K562 (cell line): Measurements from ENCODE around the gene RUNDC3A. TPM values are rescaled to one million over a fixed set of nuclear protein-coding genes. Genes with fewer than 3 reads are reported as not detected.

Experiments
- BCL6 ChIP-seq: fragments of 250-450 bp; sonication (Bioruptor Pico); IDR thresholded peaks from 2 replicates; pipeline ENCODE4 v1.4.0; 2020
- BHLHE40 ChIP-seq: IDR thresholded peaks from 2 replicates; pipeline ENCODE4 v1.6.1; 2011; ENCODE audit warnings: low read length, improper control_type of control experiment
- CBX1 ChIP-seq: sonication (generic); IDR thresholded peaks from 2 replicates; pipeline ENCODE4 v1.6.1; 2016; ENCODE audit warnings: antibody characterized with exemption, low read depth, mild to moderate bottlenecking
- EHMT2 ChIP-seq: fragments of 450-650 bp; IDR thresholded peaks from 2 replicates; pipeline ENCODE4 v1.6.1; 2018; ENCODE audit warnings: antibody characterized with exemption
- EP400 ChIP-seq: fragments of 450-650 bp; IDR thresholded peaks from 2 replicates; pipeline ENCODE4 v1.6.1; 2017; ENCODE audit warnings: antibody characterized with exemption, mild to moderate bottlenecking, moderate library complexity
- FOXO4 ChIP-seq: fragments of 450-650 bp; formaldehyde crosslinking; IDR thresholded peaks from 2 replicates; pipeline ENCODE4 v1.4.0; 2020; ENCODE audit warnings: mild to moderate bottlenecking, moderate library complexity
- GTF2A2 ChIP-seq: IDR thresholded peaks from 2 replicates; pipeline ENCODE4 v1.6.1; 2016; ENCODE audit warnings: mild to moderate bottlenecking, missing genetic modification characterization, missing compliant biosample characterization
- HBP1 ChIP-seq: fragments of 450-650 bp; formaldehyde crosslinking; IDR thresholded peaks from 2 replicates; pipeline ENCODE4 v1.4.0; 2022; ENCODE audit warnings: missing genetic modification characterization
- HCFC1 ChIP-seq: IDR thresholded peaks from 2 replicates; pipeline ENCODE4 v1.6.1; 2012; ENCODE audit warnings: low read depth, low read length, improper control_type of control experiment
- IRF2 ChIP-seq: sonication (generic); formaldehyde crosslinking; IDR thresholded peaks from 2 replicates; pipeline ENCODE4 v1.8.1; 2022; ENCODE audit warnings: mild to moderate bottlenecking, missing genetic modification reagents
- KLF10 ChIP-seq: fragments of 250-450 bp; sonication (Bioruptor Pico); IDR thresholded peaks from 2 replicates; pipeline ENCODE4 v1.6.1; 2021; ENCODE audit warnings: matching md5 sums
- MEF2D ChIP-seq: conservative IDR thresholded peaks from 2 replicates; pipeline ENCODE4 v1.6.1; 2016; ENCODE audit warnings: low read depth, missing genetic modification characterization, missing compliant biosample characterization
- NR4A1 ChIP-seq, 2 experiments: fragments of 250-450 bp in 1 of 2; fragments of 450-650 bp in 1 of 2; sonication (Bioruptor Pico) in 1 of 2; IDR thresholded peaks; 2 replicates each; pipeline versions ENCODE4 v1.4.0 to v1.6.1; 2016 to 2020; ENCODE audit warnings: mild to moderate bottlenecking in 2 of 2, missing compliant biosample characterization in 1 of 2, missing genetic modification characterization in 1 of 2, moderate library complexity in 1 of 2
- SMAD2 ChIP-seq: fragments of 150-350 bp; IDR thresholded peaks from 2 replicates; pipeline ENCODE4 v1.6.1; 2014; ENCODE audit warnings: low read depth, mild to moderate bottlenecking, low read length
- SMARCE1 ChIP-seq: fragments of 450-650 bp; IDR thresholded peaks from 2 replicates; pipeline ENCODE4 v1.7.1; 2016; ENCODE audit warnings: mild to moderate bottlenecking
- TCFL5 ChIP-seq: fragments of 250-450 bp; sonication (Bioruptor Pico); conservative IDR thresholded peaks from 2 replicates; pipeline ENCODE4 v1.6.1; 2021; ENCODE audit warnings: mild to moderate bottlenecking, moderate library complexity, matching md5 sums
- TFAM ChIP-seq: fragments of 250-450 bp; sonication (Bioruptor Pico); conservative IDR thresholded peaks from 2 replicates; pipeline ENCODE4 v1.5.0; 2021; ENCODE audit warnings: mild to moderate bottlenecking, moderate library complexity
- TRIM28 ChIP-seq: fragments of 450-650 bp; IDR thresholded peaks from 2 replicates; pipeline ENCODE4 v1.6.1; 2017
- TSC22D4 ChIP-seq: fragments of 450-650 bp; IDR thresholded peaks from 2 replicates; pipeline ENCODE4 v1.6.1; 2016; ENCODE audit warnings: missing genetic modification characterization, missing biosample characterization, control low read depth
- ZNF280B ChIP-seq: fragments of 250-450 bp; sonication (Bioruptor Pico); IDR thresholded peaks from 2 replicates; pipeline ENCODE4 v1.5.1; 2021; ENCODE audit warnings: mild to moderate bottlenecking
- ZNF512 ChIP-seq: IDR thresholded peaks from 2 replicates; pipeline ENCODE4 v1.6.1; 2016; ENCODE audit warnings: missing genetic modification characterization, missing compliant biosample characterization
- ZNF644 ChIP-seq: fragments of 200-800 bp; sonication (Bioruptor generic); IDR thresholded peaks from 2 replicates; pipeline ENCODE4 v1.6.1; 2016; ENCODE audit warnings: low read depth, missing genetic modification characterization, missing compliant biosample characterization
- ZNF707 ChIP-seq: fragments of 250-450 bp; sonication (Bioruptor Pico); conservative IDR thresholded peaks from 2 replicates; pipeline ENCODE4 v1.8.0; 2022; ENCODE audit warnings: inconsistent platforms, mild to moderate bottlenecking, moderate library complexity
- ZNF780A ChIP-seq: fragments of 250-450 bp; sonication (Bioruptor Pico); IDR thresholded peaks from 2 replicates; pipeline ENCODE4 v1.5.0; 2021; ENCODE audit warnings: mild to moderate bottlenecking
- polyA plus RNA-seq, 8 experiments: library from polyadenylated mRNA; depleted of rRNA in 4 of 8; stranded (reverse) in 5 of 8; unstranded in 3 of 8; fragments of >200 nt; fragmentation: Nextera tagmentation in 2 of 8; fragmentation: Illumina TruSeq in 1 of 8; extraction: Ambion mirVana in 2 of 8; extraction: Trizol in 1 of 8; gene quantifications; 2 replicates each; pipeline versions ENCODE4 v1.2.1 to v1.2.3, GENCODE V29; 2011 to 2014; ENCODE audit warnings: inconsistent platforms in 1 of 8, missing spikeins in 1 of 8
- total RNA-seq, 7 experiments: library from RNA; depleted of rRNA in 6 of 7; stranded (reverse); fragments of >200 nt in 6 of 7; fragmentation: Illumina TruSeq in 2 of 7; extraction: Trizol in 2 of 7; gene quantifications; 2 replicates each; pipeline versions ENCODE4 v1.2.1 to v1.2.3, GENCODE V29; 2011 to 2021; ENCODE audit warnings: low replicate concordance in 1 of 7

The RUNDC3A gene
- total and polyA plus RNA-seq, 9 of the 15 experiments (the other 6 are each of a cell fraction or from before 2014, with no cell fraction given), result not detected

- TF ChIP-seq TCFL5 (CRISPR knock-in tag) (no peak), ZNF280B (CRISPR knock-in tag) (no peak), TSC22D4 (tag) (no peak), EP400 (no peak; the same call in 1 of the 2 replicates), GTF2A2 (tag) (no peak), ZNF780A (CRISPR knock-in tag) (no peak), TRIM28 (peak; percentile 66), FOXO4 (CRISPR knock-in tag) (no peak), HBP1 (CRISPR knock-in tag) (no peak), ZNF707 (no peak; the same call in 1 of the 2 replicates), BHLHE40 (peak; percentile 76; the same call in 1 of the 2 replicates), TFAM (CRISPR knock-in tag) (no peak), ZNF644 (tag) (peak; percentile 96), BCL6 (CRISPR knock-in tag) (no peak), KLF10 (CRISPR knock-in tag) (no peak), ZNF512 (no peak), NR4A1 (CRISPR knock-in tag; IDR thresholded peaks at IDR 0.05) (no peak), NR4A1 (tag; IDR thresholded peaks at IDR 0.05) (peak; percentile 98), HCFC1 (no peak; the same call in 1 of the 2 replicates), CBX1 (peak; percentile 86; the same call in 1 of the 2 replicates), SMARCE1 (peak; percentile 95), EHMT2 (no peak), MEF2D (tag) (peak; percentile 84), SMAD2 (no peak), IRF2 (CRISPR knock-in tag) (no peak)
These were observed 41.8 kb upstream of the RUNDC3A start (continued) for GRCh38 chr17:44266402-44267164.
